Stimulated activated CD8-positive, alpha-beta memory T cell treated with anti-CD3 and anti-CD28 coated beads, Interleukin-4, amount 100 ng/mL, for 48 hours (primary cell): ENCODE data around the gene TBL2.
"Not testable (repeated sequence)": the region's sequence is repeated elsewhere in the genome, so short reads cannot be mapped to it uniquely, and the experiment has no call there.

Experiments used
- DNase-seq: peaks from one replicate; pipeline ENCODE4 v3.0.0-alpha.2; 2020

Gene TBL2

GRCh38 chr7:73526896-73527821 lies 51.2 kb downstream of the TBL2 start:
- no peak for DNase-seq

- DNase-seq, result not testable (repeated sequence)
These were observed 52.3 kb downstream of the TBL2 start for GRCh38 chr7:73526158-73526494.

GRCh38 chr7:73522105-73522872 lies 56.1 kb downstream of the TBL2 start, which contains the start of gene BAZ1B:
Gene BAZ1B (minus strand): TSS chr7:73522293. CDS start chr7:73521933, 360 bp downstream.
- DNase-seq, result peak; percentile 97

GRCh38 chr7:73521636-73522104 lies 56.7 kb downstream of the TBL2 start:
- no peak for DNase-seq

- DNase-seq, result peak; percentile 35
These were observed 57.4 kb downstream of the TBL2 start for GRCh38 chr7:73520673-73521635.

- DNase-seq, result no peak
These were observed 58.3 kb downstream of the TBL2 start for GRCh38 chr7:73519867-73520672.

GRCh38 chr7:73518470-73518869 lies 59.9 kb downstream of the TBL2 start:
- DNase-seq, result no peak
